Loucy (cell line): ENCODE measurements around the gene ACADS.

ENCODE experiments used
- H2AFZ ChIP-seq: fragments of 200-600 bp; sonication (generic); 2 replicates; pipeline ENCODE4 v1.6.0; 2016; ENCODE audit warnings: antibody characterized with exemption, mild to moderate bottlenecking, low read length, moderate library complexity
- H3F3A ChIP-seq: fragments of 200-600 bp; 2 replicates; pipeline ENCODE4 v1.6.0; 2016; ENCODE audit warnings: antibody characterized with exemption, low read depth, mild to moderate bottlenecking
- H3K27me3 ChIP-seq: fragments of 200-600 bp; sonication (generic); 2 replicates; pipeline ENCODE4 v1.6.1; 2014; ENCODE audit warnings: low read length, mild to moderate bottlenecking; ENCODE audit not compliant: insufficient read depth, poor library complexity, severe bottlenecking
- H3K36me3 ChIP-seq: fragments of 200-600 bp; sonication (generic); 2 replicates; pipeline ENCODE4 v1.6.1; 2016; ENCODE audit warnings: low read length; ENCODE audit not compliant: insufficient read depth
- H3K4me1 ChIP-seq: fragments of 200-600 bp; sonication (generic); 2 replicates; pipeline ENCODE4 v1.5.1; 2014; ENCODE audit warnings: low read length, mild to moderate bottlenecking; ENCODE audit not compliant: insufficient read depth, poor library complexity, severe bottlenecking
- H3K4me2 ChIP-seq: fragments of 200-600 bp; sonication (generic); 2 replicates; pipeline ENCODE4 v1.6.0; 2014; ENCODE audit warnings: antibody characterized with exemption, low read length, low read depth, mild to moderate bottlenecking; ENCODE audit not compliant: poor library complexity, severe bottlenecking
- H3K4me3 ChIP-seq: fragments of 200-600 bp; sonication (generic); 2 replicates; pipeline ENCODE4 v1.5.1; 2014; ENCODE audit warnings: low read length, mild to moderate bottlenecking, mixed read lengths; ENCODE audit not compliant: poor library complexity, severe bottlenecking
- H3K79me2 ChIP-seq: fragments of 200-600 bp; sonication (generic); 2 replicates; pipeline ENCODE4 v1.6.1; 2014; ENCODE audit warnings: low read length; ENCODE audit not compliant: insufficient read depth
- H3K9ac ChIP-seq: fragments of 200-600 bp; sonication (generic); 2 replicates; pipeline ENCODE4 v1.6.0; 2014; ENCODE audit warnings: mild to moderate bottlenecking, low read depth, low read length, moderate library complexity; ENCODE audit not compliant: poor library complexity, severe bottlenecking
- H3K9me2 ChIP-seq: fragments of 200-600 bp; sonication (generic); replicated peaks from 2 replicates; pipeline ENCODE4 v1.6.1; 2016; ENCODE audit warnings: low read depth, low read length, mixed read lengths
- H3K9me3 ChIP-seq: fragments of 200-600 bp; sonication (generic); 2 replicates; pipeline ENCODE4 v1.6.1; 2014; ENCODE audit warnings: mild to moderate bottlenecking, antibody characterized with exemption, low read length, low read depth; ENCODE audit not compliant: insufficient read depth
- H4K20me1 ChIP-seq: fragments of 200-600 bp; sonication (generic); 2 replicates; pipeline ENCODE4 v1.6.0; 2014; ENCODE audit warnings: antibody characterized with exemption, low read length, mild to moderate bottlenecking; ENCODE audit not compliant: insufficient read depth, poor library complexity, severe bottlenecking
- EZH2phosphoT487 ChIP-seq: fragments of 200-600 bp; IDR thresholded peaks from 2 replicates; pipeline ENCODE4 v1.6.1; 2018; ENCODE audit warnings: antibody characterized with exemption, mild to moderate bottlenecking, moderate library complexity, borderline replicate concordance
- TF ChIP-seq, protein P1 (sequence below): fragments of 200-600 bp; sonication (generic); conservative IDR thresholded peaks from 2 replicates; pipeline ENCODE4 v1.5.1; 2014; ENCODE audit warnings: mild to moderate bottlenecking, antibody characterized with exemption, low read length

ACADS gene

DNA sequence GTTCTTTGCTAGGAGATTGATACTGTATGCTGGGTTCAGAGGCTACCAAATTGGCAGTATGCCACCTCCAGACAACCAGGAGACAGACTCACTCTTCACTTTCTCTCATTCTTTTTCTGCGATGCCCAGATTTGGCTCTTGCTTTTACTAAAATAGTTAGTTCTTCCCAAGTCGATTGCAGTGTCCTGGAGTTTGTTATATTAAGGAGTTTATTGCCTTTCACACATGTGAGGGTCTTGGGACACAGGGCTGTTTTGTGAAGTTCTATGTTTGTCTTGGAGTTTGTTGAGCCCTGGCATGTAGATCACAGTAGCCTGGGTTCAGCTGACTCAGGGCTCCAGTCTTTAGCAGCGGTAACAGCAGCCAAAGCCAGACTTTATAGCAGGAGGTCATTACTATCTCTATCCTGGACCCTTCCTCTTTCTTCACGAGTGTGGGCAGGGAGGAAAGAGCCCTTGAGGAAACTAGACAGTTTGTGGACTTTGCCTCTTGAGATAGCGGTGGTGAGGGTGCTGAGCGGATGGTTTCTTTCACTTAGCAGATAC lies 37.0 kb upstream of the ACADS start:
- Histone ChIP-seq H3K4me3 (peak overlapping the region; percentile 89), H3K27me3 (no peaks in the 10 kb centered on the region), H3K9me2 (no peaks in the 10 kb centered on the region), H3F3A (peaks cover 4% of the 10 kb centered on the region; the same call in 1 of the 2 replicates), H3K79me2 (peaks cover 66% of the 10 kb centered on the region), H4K20me1 (peaks cover 61% of the 10 kb centered on the region), H2AFZ (no peak overlapping the region), H3K9ac (peak overlapping the region; percentile 96), H3K36me3 (peaks cover 7% of the 10 kb centered on the region; the same call in 1 of the 2 replicates), H3K9me3 (no peaks in the 10 kb centered on the region), H3K4me1 (peaks cover 60% of the 10 kb centered on the region), H3K4me2 (peak overlapping the region; percentile 99)
- no peak for TF ChIP-seq EZH2phosphoT487
- TF ChIP-seq, protein P1, sequence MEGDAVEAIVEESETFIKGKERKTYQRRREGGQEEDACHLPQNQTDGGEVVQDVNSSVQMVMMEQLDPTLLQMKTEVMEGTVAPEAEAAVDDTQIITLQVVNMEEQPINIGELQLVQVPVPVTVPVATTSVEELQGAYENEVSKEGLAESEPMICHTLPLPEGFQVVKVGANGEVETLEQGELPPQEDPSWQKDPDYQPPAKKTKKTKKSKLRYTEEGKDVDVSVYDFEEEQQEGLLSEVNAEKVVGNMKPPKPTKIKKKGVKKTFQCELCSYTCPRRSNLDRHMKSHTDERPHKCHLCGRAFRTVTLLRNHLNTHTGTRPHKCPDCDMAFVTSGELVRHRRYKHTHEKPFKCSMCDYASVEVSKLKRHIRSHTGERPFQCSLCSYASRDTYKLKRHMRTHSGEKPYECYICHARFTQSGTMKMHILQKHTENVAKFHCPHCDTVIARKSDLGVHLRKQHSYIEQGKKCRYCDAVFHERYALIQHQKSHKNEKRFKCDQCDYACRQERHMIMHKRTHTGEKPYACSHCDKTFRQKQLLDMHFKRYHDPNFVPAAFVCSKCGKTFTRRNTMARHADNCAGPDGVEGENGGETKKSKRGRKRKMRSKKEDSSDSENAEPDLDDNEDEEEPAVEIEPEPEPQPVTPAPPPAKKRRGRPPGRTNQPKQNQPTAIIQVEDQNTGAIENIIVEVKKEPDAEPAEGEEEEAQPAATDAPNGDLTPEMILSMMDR: no peak

DNA sequence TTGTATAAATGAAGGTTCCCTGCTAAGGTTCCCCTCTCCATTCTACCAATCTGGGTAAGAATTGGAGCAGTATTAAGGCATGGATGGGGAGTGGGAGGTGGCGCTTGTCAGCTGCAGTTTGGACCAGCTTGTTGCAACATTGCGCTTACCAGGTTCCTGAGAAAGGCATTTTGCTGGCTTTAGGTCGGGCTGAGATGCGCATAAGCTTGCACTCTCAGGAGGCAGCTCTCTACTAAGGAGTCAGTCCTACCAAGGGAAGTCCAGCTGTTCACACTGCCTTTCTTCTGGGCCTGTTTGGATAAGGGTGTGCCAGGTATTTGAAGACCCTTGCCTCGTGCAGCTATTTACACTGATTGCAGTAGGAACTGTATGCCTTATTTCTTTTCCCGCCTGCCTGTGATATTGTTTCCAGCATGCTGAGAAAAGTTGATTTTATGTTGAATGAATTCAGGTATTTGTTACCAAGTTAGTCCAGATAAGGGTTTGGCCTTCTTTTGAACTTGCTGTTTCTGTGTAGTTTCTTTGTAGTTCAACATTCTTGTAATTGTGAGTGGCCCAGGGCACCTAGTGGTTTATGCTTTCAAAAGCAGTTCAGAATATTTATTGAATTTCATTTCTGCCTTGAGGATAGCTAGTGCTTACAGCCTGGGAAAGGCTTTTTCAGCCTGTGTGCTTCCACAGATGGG lies 36.1 kb upstream of the ACADS start:
- peak overlapping the region; percentile 89 for H3K4me3 ChIP-seq
- H3K9ac ChIP-seq: peak overlapping the region; percentile 96
- H3K36me3 ChIP-seq: peaks cover 17% of the 10 kb centered on the region; the same call in 1 of the 2 replicates
- peaks cover 65% of the 10 kb centered on the region for H3K4me1 ChIP-seq
- no peaks in the 10 kb centered on the region for H3K9me3 ChIP-seq
- H3F3A ChIP-seq: peaks cover 2% of the 10 kb centered on the region; the same call in 1 of the 2 replicates
- H3K79me2 ChIP-seq: peaks cover 76% of the 10 kb centered on the region
- peak overlapping the region; percentile 99 for H3K4me2 ChIP-seq
- H3K27me3 ChIP-seq: no peaks in the 10 kb centered on the region
- no peak overlapping the region for H2AFZ ChIP-seq
- peaks cover 69% of the 10 kb centered on the region for H4K20me1 ChIP-seq
- TF ChIP-seq EZH2phosphoT487: no peak
- TF ChIP-seq, protein P1: 0 out of 2 replicates have a peak, but pooled peaks have one; percentile 12
- H3K9me2 ChIP-seq: no peaks in the 10 kb centered on the region

DNA sequence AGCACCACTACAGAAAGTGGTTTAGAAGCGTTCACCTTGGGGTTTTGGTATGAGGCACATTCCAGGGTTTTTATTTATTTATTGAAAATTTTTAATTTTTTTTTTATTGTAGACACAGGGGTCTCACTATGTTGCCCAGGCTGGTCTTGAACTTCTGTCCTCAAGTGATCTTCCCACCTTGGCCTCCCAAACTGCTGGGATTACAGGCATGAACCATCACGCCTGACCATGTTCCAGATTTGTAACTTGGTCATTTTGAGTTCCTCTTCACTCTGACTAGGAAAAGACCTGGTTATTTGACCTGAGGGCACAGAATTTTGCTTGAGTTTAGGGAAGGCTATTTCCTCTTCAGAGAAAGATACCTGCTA lies 35.6 kb upstream of the ACADS start:
- Histone ChIP-seq H3K9me2 (no peaks in the 10 kb centered on the region), H3K4me3 (peak overlapping the region; percentile 89), H3K4me2 (peak overlapping the region; percentile 99), H2AFZ (no peak overlapping the region), H3K36me3 (peaks cover 22% of the 10 kb centered on the region; the same call in 1 of the 2 replicates), H3K4me1 (peaks cover 65% of the 10 kb centered on the region), H3K9ac (peak overlapping the region; percentile 96), H3K79me2 (peaks cover 81% of the 10 kb centered on the region), H3K9me3 (no peaks in the 10 kb centered on the region), H3K27me3 (no peaks in the 10 kb centered on the region), H4K20me1 (peaks cover 75% of the 10 kb centered on the region), H3F3A (no peaks in the 10 kb centered on the region)
- TF ChIP-seq, protein P1: no peak
- no peak for TF ChIP-seq EZH2phosphoT487
